ENCODE results near the gene SPOCK2. TPM values are rescaled to one million over a fixed set of nuclear protein-coding genes. Genes with fewer than 3 reads are reported as not detected.

SPOCK2 gene
- total and polyA plus RNA-seq, 2 donors (not counting 1 experiment from before 2014, with no cell fraction given): 0.02 to 0.33 TPM

GRCh38 chr10:72069751-72070526 lies 18.4 kb downstream of the SPOCK2 start:
- no peak for DNase-seq (ENCODE audit: low read depth in 2 of 2)

GRCh38 chr10:72068901-72069446 lies 19.4 kb downstream of the SPOCK2 start:
- no peak overlapping the region for H3K27ac ChIP-seq (ENCODE audit: insufficient read depth, low read length)
- no peak overlapping the region for H3K4me3 ChIP-seq (replicated peaks in 1 of 4; ENCODE audit: control extremely low read depth in 1 of 4, insufficient read depth in 1 of 4, low read depth in 3 of 4, low read length in 4 of 4)
- TF ChIP-seq EZH2 (IDR thresholded peaks at IDR 0.05; ENCODE audit: low read length, missing control alignments): no peak
- TF ChIP-seq CTCF (conservative IDR thresholded peaks at IDR 0.05 in 1 of 2, IDR thresholded peaks at IDR 0.05 in 1 of 2; ENCODE audit: low read depth in 1 of 2, low read length in 2 of 2): no peak
- no peaks in the 10 kb centered on the region for H3K36me3 ChIP-seq (ENCODE audit: control insufficient read depth, insufficient read depth, low read length)
- no peaks in the 10 kb centered on the region for H3K79me2 ChIP-seq (ENCODE audit: control insufficient read depth, insufficient read depth, low read length)
- H2AFZ ChIP-seq (ENCODE audit: low read length): no peak overlapping the region
- no peaks in the 10 kb centered on the region for H3K4me1 ChIP-seq (ENCODE audit: control insufficient read depth, extremely low read depth, insufficient read depth, low read length)
- peaks cover 7% of the 10 kb centered on the region for H3K27me3 ChIP-seq (ENCODE audit: control insufficient read depth, insufficient read depth, low read length)
- H3K9me3 ChIP-seq (ENCODE audit: control insufficient read depth, insufficient read depth, low read depth, low read length): no peaks in the 10 kb centered on the region
- H3K9ac ChIP-seq (ENCODE audit: insufficient read depth, low read length): no peak overlapping the region
- H3K4me2 ChIP-seq (ENCODE audit: extremely low read depth, insufficient read depth, low read length): no peak overlapping the region
- DNase-seq (ENCODE audit: low read depth in 2 of 2): no peak
- H4K20me1 ChIP-seq (ENCODE audit: control insufficient read depth, extremely low read depth, insufficient read depth, low read length): no peaks in the 10 kb centered on the region

More at GRCh38 chr10:72069751-72070526, 18.4 kb downstream of the SPOCK2 start:
- Histone ChIP-seq H3K4me1 (ENCODE audit: control insufficient read depth, extremely low read depth, insufficient read depth, low read length) (no peaks in the 10 kb centered on the region), H3K9ac (ENCODE audit: insufficient read depth, low read length) (no peak overlapping the region), H3K27ac (ENCODE audit: insufficient read depth, low read length) (no peak overlapping the region), H3K4me3 (replicated peaks in 1 of 4; ENCODE audit: control extremely low read depth in 1 of 4, insufficient read depth in 1 of 4, low read depth in 3 of 4, low read length in 4 of 4) (no peak overlapping the region), H2AFZ (ENCODE audit: low read length) (no peak overlapping the region), H4K20me1 (ENCODE audit: control insufficient read depth, extremely low read depth, insufficient read depth, low read length) (no peaks in the 10 kb centered on the region), H3K27me3 (ENCODE audit: control insufficient read depth, insufficient read depth, low read length) (peaks cover 7% of the 10 kb centered on the region), H3K36me3 (ENCODE audit: control insufficient read depth, insufficient read depth, low read length) (no peaks in the 10 kb centered on the region), H3K4me2 (ENCODE audit: extremely low read depth, insufficient read depth, low read length) (no peak overlapping the region), H3K79me2 (ENCODE audit: control insufficient read depth, insufficient read depth, low read length) (no peaks in the 10 kb centered on the region), H3K9me3 (ENCODE audit: control insufficient read depth, insufficient read depth, low read depth, low read length) (no peaks in the 10 kb centered on the region)
- peak in 1 of 2 donors; percentile 15 for TF ChIP-seq CTCF (conservative IDR thresholded peaks at IDR 0.05 in 1 of 2, IDR thresholded peaks at IDR 0.05 in 1 of 2; ENCODE audit: low read depth in 1 of 2, low read length in 2 of 2)
- no peak for TF ChIP-seq EZH2 (IDR thresholded peaks at IDR 0.05; ENCODE audit: low read length, missing control alignments)

- H3K4me2 ChIP-seq (ENCODE audit: extremely low read depth, insufficient read depth, low read length): no peak overlapping the region
- DNase-seq (ENCODE audit: low read depth in 2 of 2): no peak
- no peak overlapping the region for H3K27ac ChIP-seq (ENCODE audit: insufficient read depth, low read length)
- no peaks in the 10 kb centered on the region for H3K4me1 ChIP-seq (ENCODE audit: control insufficient read depth, extremely low read depth, insufficient read depth, low read length)
- no peaks in the 10 kb centered on the region for H3K79me2 ChIP-seq (ENCODE audit: control insufficient read depth, insufficient read depth, low read length)
- no peaks in the 10 kb centered on the region for H3K36me3 ChIP-seq (ENCODE audit: control insufficient read depth, insufficient read depth, low read length)
- H2AFZ ChIP-seq (ENCODE audit: low read length): no peak overlapping the region
- no peaks in the 10 kb centered on the region for H3K9me3 ChIP-seq (ENCODE audit: control insufficient read depth, insufficient read depth, low read depth, low read length)
- H3K4me3 ChIP-seq (replicated peaks in 1 of 4; ENCODE audit: control extremely low read depth in 1 of 4, insufficient read depth in 1 of 4, low read depth in 3 of 4, low read length in 4 of 4): no peak overlapping the region
- no peaks in the 10 kb centered on the region for H4K20me1 ChIP-seq (ENCODE audit: control insufficient read depth, extremely low read depth, insufficient read depth, low read length)
- H3K27me3 ChIP-seq (ENCODE audit: control insufficient read depth, insufficient read depth, low read length): peaks cover 7% of the 10 kb centered on the region
- no peak overlapping the region for H3K9ac ChIP-seq (ENCODE audit: insufficient read depth, low read length)
- TF ChIP-seq EZH2 (IDR thresholded peaks at IDR 0.05; ENCODE audit: low read length, missing control alignments) (no peak), CTCF (conservative IDR thresholded peaks at IDR 0.05 in 1 of 2, IDR thresholded peaks at IDR 0.05 in 1 of 2; ENCODE audit: low read depth in 1 of 2, low read length in 2 of 2) (no peak)
These were observed 20.1 kb downstream of the SPOCK2 start for GRCh38 chr10:72068126-72068765.

Data from fibroblast of lung (primary cell).